IPS-NIHi7 (cell line): ENCODE measurements around the gene NCMAP.
A peak's percentile ranks its signal among the peaks of the same experiment; 100 is the strongest.

ENCODE experiments used
- DNase-seq: peaks from one replicate; pipeline ENCODE4 v3.0.0; 2012; ENCODE audit warnings: mixed read lengths; ENCODE audit errors: extremely low spot score

NCMAP gene

DNA sequence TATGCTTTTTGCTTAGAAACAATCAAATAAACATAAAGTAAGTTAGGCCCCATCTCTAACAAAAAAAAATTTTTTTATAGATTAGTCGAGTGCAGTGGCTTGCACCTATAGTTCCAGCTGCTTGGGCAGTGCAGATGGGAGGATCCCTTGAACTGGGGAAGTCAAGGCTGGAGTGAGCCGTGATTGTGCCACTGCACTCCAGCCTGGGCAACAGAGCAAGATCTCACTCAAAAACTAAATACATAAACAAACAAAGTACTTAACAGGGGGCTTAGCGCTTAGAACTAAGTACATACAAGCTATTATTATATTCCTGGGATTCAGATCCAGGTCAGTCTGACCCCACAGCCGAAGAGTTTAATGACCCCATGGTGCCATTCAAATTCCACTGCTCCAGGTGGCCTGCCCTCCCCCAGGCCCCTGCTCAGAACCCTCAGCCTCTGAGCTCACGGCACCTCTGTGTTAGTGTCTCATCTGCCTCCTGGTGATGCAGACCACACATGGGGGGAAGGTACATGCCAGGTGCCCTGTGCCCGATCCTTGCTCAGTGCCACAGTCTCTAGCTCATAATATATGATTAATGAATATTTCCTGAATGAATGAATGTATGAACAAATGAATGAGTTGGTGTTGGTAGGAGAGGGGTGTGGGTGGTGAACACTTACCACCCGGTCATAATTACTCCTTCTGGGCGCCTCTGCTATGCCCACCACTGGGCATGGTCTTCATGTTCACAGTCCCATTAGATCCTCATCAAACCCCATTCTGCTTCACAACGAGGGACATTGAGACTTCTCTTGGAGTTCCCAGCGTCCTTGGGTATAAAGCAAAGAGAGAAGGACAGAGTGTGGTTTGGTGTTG, 14.6 kb downstream of the NCMAP start:
- DNase-seq, result no peak

DNA sequence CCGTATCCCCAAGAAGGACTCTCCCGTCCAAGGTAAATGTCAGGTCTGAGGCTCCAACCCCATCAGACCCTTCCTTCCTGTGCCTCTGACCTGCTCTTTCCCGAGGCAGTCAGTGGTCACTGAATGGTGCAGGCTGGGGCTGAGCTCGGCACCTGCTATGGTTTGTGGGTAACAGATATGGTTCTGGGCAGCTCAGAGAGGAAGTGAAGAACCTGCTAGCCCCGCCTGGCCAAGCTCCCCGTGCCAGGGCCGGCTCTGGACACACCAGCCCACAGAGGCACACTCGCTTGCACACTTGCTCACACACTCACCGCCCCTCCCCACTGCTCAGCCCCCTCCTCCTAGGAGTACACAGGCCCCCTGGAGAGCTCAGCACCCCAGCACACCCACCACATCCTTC, 16.4 kb downstream of the NCMAP start:
- DNase-seq, result no peak

DNA sequence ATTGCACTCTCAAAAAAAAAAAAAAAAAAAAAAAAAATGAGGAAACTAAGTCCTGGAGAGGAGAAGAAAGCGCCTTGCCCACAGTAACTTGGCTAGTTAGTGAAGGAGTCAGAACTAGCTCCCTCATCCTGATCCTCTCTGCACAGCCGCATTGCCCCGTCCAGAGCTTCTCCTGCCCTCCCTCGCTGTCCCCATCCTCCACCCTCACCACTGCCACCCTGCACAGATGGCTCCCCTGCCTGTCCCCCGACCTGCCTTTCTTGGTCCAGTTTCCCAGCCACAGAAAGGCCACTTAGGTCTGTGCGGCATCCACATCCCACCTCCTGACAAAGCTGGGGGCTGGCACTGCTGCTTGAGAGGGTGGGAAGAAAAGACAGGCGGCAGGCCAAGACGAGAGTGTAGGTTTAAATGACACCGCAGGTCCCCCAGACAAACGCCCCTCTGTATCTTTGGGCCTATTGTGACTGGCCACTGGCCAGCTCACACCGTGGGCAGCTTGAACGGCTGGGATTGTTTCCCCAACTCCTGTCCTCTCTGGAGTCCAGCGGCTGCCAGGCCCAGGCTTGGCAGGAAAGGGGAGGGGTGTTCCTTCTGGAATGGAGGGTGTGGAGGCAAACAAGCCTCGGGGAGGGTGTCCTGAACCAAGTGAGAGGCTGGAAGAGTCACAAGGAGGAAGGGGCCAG, 20.2 kb downstream of the NCMAP start:
- DNase-seq, result no peak

DNA sequence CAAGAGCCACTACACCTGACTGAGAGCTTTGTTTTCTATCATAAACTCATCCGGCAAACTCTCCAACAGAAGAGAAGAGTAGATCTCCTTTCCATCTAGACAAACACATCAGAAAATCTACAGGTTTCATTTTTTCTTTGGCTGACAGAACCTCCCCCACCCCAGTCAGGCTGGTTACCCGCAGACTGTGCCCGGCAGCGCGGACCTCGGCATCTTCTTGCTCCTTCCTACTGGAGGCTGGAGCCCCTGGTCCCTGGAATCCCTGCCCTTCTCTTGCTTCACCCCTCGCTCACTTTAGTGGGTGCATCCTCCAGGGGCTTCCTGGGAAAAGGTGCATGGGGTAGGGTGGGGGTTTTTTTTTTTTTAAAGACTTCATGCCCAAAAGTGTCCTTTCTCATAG, 23.0 kb downstream of the NCMAP start:
- DNase-seq, result no peak

DNA sequence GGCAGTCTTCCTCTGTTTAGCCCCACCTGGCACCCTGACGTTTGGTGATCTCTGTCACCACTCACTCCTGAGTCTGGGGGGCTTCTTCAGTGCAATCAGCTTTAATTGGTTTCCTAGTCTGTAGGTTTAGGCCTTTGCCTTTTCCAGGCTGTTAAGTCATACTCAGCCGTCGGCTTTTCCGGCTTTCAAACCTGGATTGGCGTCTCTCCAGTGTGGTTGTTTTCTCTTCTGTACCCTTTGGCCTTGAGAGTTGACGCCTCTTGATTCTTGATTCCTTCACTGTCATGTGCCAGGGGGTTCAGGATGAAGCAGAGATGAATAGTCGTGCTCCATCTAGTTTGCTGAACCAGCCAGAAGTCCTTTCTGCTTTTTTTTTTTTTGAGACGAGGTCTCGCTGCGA, 24.9 kb downstream of the NCMAP start:
- DNase-seq, result no peak

DNA sequence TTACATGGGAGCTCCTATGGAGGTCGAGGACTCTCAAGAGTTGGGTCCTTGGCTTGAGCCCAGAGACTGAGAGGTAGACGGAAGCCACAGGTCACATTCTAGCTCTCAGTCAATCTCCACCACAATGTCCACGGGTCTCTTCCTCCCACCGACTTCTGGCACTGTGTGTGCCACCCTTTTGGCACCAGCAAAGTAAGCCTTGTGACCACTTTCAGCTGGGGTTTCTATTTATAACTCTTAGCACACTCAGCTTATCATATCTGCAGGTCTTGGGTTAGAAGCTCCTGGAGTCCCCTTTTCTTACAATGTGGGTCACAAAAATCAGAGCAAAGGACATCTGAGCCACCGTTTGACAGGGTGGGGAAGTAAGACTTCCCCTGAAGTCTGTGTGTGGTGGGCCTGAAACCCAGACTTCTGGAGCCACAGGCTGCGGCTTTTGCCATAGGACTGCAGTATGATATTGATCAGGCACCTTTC, 28.3 kb downstream of the NCMAP start:
- DNase-seq, result no peak

DNA sequence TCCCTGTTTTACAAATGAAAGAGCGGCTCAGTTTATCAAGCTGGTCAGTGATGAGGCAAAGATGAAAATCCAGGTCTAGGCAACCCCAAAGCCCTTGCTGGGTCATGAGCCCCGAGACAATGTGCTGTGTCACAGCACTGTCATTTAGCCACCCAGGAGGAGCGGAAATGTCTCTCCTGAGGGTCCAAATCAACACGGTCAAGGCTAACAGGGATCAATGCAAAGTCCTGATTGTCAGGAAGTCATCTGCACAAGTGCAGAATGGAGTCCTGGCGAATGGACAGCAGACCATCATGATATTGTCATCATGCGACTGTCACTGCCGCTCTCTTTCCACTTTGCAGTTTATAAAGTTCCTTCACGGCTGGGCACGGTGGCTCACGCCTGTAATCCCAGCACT, 30.2 kb downstream of the NCMAP start:
- no peak for DNase-seq

DNA sequence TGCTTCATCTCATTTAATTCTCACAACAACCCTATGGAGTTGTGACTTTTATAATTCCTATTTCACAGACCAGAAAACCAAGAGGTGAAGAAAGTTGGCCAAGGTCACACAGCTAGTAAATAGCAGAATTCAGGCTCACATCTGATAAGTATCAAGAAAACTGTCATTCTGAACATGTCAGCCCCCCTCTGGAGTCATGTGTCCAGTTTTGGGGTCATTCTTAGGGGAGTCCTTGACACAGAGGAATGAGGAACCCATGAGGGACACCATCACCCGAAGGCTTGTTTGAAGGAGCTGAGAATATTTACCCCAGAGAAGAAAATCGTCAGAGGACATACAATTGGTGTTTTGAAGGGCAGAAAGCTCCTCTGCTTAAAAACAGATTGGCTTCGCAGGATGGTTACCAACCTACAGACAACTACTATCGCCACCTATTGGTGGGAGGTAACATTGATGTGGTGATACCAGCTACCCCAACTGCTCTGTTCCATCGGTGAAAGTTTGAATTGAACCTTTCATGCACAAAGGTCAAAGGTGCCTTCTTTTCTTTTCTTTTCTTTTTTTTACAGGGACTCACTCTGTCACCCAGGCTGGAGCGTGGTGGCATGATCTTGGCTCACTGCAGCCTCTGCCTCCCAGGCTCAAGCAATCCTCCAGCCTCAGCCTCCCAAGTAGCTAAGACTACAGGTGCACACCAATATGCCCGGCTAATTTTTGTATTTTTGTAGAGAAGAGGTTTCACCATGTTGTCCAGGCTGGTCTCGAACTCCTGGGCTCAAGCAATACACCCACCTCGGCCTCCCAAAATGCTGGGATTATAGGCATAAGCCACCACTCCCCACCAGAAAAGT, 31.3 kb downstream of the NCMAP start:
- DNase-seq, result peak; percentile 84

DNA sequence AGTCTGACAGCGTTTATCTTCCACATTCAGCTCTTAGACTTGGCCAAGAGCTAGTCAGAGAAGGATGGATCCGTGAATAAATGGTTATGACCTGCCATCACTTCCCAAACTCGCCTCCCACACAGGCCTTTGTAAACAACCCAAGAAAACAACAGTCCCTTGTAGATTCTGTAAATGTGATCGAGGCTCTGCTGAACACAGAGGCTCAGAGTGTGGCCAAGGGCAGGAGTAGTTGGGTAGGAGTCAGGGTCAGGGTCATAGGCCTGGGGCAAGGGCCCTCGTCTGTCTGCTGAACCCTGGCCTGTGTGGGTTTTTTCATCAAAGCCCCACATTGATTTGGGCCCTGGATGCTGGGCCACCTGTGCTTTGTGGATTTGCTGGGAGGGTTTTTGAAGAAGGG, 32.7 kb downstream of the NCMAP start:
- no peak for DNase-seq

DNA sequence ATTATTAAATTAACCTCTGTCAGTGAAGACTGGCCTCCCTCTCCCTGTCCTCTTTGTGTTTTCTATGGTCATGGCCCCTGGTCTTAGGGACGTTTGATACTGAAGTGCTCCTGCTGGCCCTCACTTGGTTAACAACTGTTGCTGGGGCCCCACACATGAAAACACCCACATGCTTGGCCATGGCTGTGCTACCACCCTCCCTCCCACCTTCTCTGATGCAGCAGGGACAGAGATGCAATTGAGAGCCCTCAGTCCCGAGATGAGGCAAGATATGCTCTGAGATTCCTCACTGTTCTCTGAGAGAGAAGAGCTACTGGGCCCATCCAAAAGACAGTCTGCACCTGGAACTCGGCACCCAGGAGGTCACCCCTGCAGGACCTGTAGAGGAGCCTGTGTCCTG, 33.3 kb downstream of the NCMAP start:
- no peak for DNase-seq

DNA sequence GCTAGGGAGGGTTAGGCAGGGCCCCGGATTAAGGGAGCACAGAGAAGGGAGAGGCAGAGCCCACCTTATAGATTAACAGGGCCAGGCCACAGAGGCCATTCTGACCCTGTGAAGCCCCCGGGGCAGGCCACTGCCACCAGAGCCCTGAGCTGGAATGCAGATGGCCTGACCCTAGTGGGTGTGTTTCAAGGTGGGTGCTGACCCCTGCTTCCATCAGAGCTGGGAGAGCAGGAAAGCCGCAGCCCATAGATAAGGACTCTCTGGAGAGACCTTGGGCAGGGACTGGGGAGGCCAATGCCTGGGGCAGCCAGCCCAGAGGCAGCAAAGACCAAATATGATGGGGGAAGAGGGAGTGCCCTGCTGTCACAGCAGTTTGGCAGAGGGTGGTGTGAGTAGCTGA, 35.9 kb downstream of the NCMAP start:
- DNase-seq, result no peak

DNA sequence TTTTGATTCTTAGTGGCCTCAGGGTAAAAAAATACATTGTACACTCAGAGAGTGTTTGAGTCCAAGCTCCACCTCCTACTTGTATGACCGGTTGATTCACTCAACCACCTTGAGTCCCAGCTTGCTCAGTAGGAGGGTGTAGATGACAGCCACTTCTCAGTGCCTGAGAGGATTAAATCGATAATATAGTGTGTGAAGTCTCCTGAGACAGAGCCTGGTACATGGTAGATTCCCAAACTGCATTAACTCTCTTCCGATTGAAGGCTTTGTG, 38.4 kb downstream of the NCMAP start:
- no peak for DNase-seq

DNA sequence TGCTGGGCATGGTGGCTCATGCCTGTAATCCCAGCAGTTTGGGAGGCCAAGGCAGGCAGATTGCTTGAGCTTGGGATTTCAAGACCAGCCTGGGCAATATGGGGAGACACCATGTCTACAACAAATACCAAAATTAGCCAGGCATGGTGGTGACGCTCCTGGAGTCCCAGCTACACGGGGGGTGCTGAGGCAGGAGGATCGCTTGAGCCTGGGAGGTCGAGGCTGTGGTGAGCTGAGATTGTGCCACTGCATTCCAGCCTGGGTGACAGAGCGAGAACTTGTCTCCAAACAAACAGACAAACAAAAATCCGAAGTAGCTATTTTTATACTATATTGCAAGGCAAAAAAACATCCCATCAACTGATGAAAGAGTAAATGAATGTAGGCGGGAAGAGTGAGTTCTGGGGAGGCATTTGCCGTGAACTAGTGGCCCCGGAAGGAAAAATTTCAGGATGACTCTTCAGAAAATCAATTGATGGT, 40.6 kb downstream of the NCMAP start:
- no peak for DNase-seq

DNA sequence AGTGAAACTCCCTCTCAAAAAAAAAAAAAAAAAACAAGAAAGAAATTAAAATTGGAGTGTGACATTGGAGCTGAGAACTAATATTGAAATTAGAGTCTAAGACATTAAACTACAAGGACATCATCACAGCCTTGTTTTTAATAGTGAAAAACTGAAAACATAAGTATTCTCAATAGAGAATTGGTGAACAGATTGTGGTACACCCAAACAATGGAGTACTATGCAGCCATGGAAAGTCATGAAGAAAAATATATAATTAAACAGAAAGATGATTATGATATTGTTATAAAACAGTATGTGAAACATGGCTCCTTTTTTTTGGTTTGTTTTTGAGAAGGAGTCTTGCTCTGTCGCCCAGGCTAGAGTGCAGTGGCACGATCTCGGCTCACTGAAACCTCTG, 43.4 kb downstream of the NCMAP start:
- DNase-seq, result no peak

DNA sequence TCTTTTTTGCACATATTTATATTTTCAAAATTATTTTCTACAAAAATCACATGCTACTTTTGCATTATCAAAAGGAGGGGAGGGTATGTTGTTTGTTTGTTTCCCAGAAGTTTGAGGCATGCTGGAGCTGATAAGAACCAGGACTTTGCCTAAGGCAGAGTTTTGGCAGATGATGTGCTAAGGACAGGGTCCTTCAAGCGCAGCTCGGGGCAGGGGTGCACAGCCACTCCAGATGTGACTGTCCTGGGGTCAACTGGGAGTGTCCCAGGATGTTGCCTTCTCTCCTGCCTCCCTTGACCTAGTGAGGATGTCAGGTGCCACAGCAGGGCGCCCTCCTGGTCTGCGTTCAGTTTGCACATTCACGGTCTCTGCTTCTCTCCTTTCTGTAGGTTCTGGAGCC, 44.7 kb downstream of the NCMAP start:
- no peak for DNase-seq

DNA sequence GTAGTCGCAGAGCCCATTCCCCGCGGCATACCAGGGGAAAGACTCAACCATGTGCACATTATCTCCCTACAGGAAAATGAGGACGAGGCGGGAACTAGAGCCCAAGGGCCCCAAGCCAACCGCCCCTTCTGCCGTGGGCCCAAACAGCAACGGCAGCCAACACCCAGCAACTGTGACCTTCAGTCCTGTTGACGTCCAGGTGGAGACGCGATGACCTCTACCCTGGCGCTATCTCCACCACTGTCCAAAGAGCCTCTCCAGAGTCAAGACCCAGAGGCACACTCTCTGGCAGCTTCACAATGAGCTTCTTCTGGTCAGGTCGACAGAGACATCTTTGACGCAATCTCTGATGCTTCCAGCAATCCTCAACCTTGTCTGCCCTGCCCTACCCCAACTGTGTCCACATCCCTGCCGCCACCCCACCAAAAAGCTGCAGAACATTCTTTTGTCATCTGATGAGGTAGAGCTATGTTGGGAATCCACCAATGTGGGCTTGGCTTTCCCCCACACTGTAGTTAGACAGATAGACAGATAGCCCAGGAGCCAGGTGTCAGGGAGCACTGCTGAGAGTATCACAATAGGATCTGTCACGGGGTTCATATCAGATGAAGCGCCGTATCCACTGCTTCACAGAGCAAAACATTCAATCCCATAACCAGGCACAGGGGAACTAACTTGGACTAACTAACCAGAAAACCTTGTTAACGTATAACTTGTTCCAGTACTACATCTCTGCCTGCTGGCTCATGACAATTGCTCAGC, 49.8 kb downstream of the NCMAP start:
- no peak for DNase-seq

DNA sequence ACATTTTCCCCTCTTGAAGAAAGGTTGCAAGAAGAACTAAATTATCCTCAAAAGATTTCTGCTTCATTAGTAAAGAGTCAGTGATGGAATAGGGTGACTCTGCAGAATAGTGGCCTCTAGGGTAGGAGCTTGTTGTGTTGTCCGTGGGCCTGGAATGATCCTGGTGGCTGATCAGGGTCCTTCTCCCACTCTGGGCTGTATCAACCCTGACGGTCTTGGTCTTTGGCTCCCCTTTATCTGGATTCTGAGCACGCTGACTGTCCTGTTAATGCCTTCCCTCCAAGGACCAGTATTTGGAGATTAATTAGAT, 50.4 kb downstream of the NCMAP start:
- no peak for DNase-seq

DNA sequence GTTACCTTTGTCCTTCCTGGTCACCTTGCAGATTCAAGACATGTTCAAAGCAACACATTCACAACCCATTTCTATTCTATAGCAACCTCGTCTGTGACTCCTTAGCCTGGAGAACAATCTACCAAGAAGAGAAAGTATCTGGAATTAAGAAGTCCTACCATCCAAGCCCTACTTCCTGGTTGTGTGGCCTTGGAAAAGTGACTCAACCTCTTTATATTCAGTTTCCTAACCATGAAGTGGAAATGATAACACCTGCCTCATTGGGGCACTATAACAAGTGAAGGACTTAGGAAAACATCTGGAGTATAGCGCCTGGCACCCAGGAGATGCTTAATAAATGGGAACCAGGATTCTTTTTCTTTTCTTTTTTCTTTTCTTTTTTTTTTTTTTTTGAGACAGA, 50.7 kb downstream of the NCMAP start:
- DNase-seq, result no peak

DNA sequence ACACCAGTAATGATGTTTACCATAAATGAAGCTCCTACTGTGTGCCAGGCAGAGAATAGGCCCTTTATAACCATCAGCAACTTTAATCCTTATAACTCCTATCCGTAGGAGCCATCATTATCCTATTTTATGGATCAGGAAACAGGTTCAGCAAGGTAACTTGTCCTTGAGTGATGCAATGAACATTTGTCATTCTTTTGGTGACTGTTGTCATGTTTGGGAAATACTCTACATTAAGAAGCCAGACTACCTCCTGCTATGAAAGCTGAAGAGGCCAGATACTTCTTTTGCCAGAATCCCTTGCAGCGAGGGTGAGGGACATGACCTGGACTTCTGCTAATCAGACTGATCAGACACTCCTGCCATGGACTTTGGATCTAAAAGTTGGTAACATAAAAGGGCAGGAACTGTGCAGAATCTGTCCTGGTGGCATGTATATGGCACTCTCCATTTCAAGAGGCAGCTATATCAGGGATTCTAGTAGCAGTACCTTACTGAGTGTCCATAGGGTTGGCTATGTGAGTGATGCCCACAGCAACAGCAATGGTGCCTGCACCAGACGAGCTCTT, 54.1 kb downstream of the NCMAP start:
- DNase-seq, result no peak

DNA sequence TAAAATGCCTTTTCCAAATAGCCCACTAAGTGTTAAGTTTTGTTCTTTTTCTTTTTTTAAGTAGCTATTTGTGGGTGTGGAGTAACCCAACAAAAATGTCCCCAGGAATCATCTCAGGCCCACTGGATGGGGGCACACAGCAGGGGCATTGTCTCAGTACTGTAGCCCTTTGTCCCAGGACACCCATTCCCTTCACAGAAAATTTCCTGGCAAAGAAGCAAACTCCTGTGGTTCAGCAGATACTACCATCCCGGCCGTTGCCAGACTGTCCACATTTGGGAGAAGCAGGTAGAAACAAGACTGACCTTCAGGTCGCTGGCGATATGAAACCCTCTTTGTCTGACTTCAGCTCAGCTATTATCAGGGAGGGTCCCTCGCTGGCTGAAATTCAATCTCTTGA, 63.5 kb downstream of the NCMAP start:
- no peak for DNase-seq

DNA sequence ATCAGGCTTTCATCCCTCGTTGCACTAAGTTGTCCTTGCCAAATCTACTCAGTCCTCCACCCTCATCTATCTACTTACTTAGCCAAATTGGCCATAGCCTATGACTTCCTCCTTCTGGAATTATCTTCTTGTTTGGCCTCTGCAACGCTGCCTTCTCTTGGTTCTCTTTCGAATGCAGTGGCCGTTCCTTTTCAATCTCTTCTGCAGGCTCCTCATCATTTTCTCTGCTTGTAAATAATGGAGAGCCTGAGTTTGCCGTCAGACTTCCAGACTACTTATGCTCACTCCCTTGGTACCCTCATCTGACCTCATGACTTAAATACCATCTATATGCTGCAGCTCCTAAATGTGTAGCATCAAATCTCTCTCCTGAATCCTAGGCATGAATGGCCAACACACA, 64.8 kb downstream of the NCMAP start:
- no peak for DNase-seq

DNA sequence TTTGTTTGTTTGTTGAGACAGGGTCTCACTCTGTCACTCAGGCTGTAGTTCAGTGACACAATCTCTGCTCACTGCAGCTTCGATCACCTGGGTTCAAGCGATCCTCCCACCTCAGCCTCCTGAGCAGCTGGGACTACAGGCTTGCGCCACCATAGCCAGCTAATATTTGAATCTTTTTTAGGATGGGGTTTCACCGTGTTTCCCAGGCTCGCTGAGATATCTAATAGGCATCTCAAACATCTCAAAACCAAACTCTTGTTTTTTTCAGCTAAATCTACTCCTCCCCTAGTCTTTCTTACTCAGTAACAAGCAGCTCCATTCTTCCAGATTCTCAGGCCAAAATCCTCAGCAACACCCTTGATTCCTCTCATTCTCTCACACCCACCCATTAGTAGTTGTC, 65.2 kb downstream of the NCMAP start:
- DNase-seq, result no peak
